GM21717 (cell line): ENCODE results near the gene PPP1R3E.

Source experiments
- ATAC-seq: cut with Tn5 transposase; IDR thresholded peaks from one replicate; pipeline ENCODE4 v1.9.1; 2021; ENCODE audit warnings: mild to moderate bottlenecking, moderate library complexity; ENCODE audit not compliant: unreplicated experiment

PPP1R3E gene

GRCh38 chr14:23322568-23323517 is 20.2 kb upstream of the PPP1R3E start:
- no peak for ATAC-seq

GRCh38 chr14:23321572-23322547 is 19.2 kb upstream of the PPP1R3E start:
- ATAC-seq, result peak; percentile 18

- peak; percentile 83 for ATAC-seq
Measured at GRCh38 chr14:23320584-23321571, 18.2 kb upstream of the PPP1R3E start, which contains the start of gene PABPN1. Gene PABPN1 (plus strand): TSS chr14:23321457. CDS start chr14:23321470, 13 bp downstream.

- no peak for ATAC-seq
Measured at GRCh38 chr14:23319746-23320583, 17.3 kb upstream of the PPP1R3E start.

GRCh38 chr14:23316300-23316699 is 13.6 kb upstream of the PPP1R3E start:
- no peak for ATAC-seq

- no peak for ATAC-seq
Measured at GRCh38 chr14:23310546-23310945, 7.9 kb upstream of the PPP1R3E start.

- ATAC-seq, result no peak
Measured at GRCh38 chr14:23308721-23309445, 6.2 kb upstream of the PPP1R3E start.

- ATAC-seq, result no peak
Measured at GRCh38 chr14:23307687-23308644, 5.3 kb upstream of the PPP1R3E start.

- no peak for ATAC-seq
Measured at GRCh38 chr14:23307146-23307530, 4.5 kb upstream of the PPP1R3E start.

- ATAC-seq, result no peak
Measured at GRCh38 chr14:23306412-23307145, 3.9 kb upstream of the PPP1R3E start, which contains the start of gene BCL2L2. Gene BCL2L2 (plus strand): TSS chr14:23306833. CDS start chr14:23307768, 935 bp downstream.

GRCh38 chr14:23301969-23302289 is 730 bp downstream of the PPP1R3E start:
- ATAC-seq, result peak; percentile 13

- peak; percentile 80 for ATAC-seq
Measured at GRCh38 chr14:23301288-23301968, 1.2 kb downstream of the PPP1R3E start.

GRCh38 chr14:23300687-23301223 is 1.9 kb downstream of the PPP1R3E start:
- no peak for ATAC-seq

- ATAC-seq, result no peak
Measured at GRCh38 chr14:23299986-23300686, 2.5 kb downstream of the PPP1R3E start.

GRCh38 chr14:23299211-23299957 is 3.3 kb downstream of the PPP1R3E start:
- no peak for ATAC-seq
